Stomach (tissue), 4 donors: ENCODE results near the gene SRSF1.

ENCODE experiments used
- POLR2A ChIP-seq, 4 donors: fragments of 450-650 bp; IDR thresholded peaks; one replicate each; pipeline ENCODE4 v1.6.1; 2016; ENCODE audit warnings: antibody characterized with exemption in 4 of 4, control low read depth in 2 of 4, mild to moderate bottlenecking in 1 of 4, moderate library complexity in 1 of 4
- POLR2AphosphoS5 ChIP-seq, 3 donors: sonication (generic); formaldehyde crosslinking; IDR thresholded peaks; one replicate each; pipeline ENCODE4 v1.6.1; 2016; ENCODE audit warnings: antibody characterized with exemption in 3 of 3
- TF ChIP-seq, protein P1 (sequence below), 7 experiments: fragments of 450-650 bp in 4 of 7; fragments of 200-600 bp in 3 of 7; sonication (generic) in 3 of 7; IDR thresholded peaks; one replicate each; pipeline ENCODE4 v1.5.1; 2016 to 2019; ENCODE audit warnings: antibody characterized with exemption in 7 of 7, control low read depth in 2 of 7, mild to moderate bottlenecking in 1 of 7

- TF ChIP-seq, protein P1, sequence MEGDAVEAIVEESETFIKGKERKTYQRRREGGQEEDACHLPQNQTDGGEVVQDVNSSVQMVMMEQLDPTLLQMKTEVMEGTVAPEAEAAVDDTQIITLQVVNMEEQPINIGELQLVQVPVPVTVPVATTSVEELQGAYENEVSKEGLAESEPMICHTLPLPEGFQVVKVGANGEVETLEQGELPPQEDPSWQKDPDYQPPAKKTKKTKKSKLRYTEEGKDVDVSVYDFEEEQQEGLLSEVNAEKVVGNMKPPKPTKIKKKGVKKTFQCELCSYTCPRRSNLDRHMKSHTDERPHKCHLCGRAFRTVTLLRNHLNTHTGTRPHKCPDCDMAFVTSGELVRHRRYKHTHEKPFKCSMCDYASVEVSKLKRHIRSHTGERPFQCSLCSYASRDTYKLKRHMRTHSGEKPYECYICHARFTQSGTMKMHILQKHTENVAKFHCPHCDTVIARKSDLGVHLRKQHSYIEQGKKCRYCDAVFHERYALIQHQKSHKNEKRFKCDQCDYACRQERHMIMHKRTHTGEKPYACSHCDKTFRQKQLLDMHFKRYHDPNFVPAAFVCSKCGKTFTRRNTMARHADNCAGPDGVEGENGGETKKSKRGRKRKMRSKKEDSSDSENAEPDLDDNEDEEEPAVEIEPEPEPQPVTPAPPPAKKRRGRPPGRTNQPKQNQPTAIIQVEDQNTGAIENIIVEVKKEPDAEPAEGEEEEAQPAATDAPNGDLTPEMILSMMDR (IDR thresholded peaks at IDR 0.05), result no peak
- TF ChIP-seq POLR2AphosphoS5 (IDR thresholded peaks at IDR 0.05) (no peak), POLR2A (IDR thresholded peaks at IDR 0.05) (no peak)
Measured at GRCh38 chr17:58002154-58002948, 4.7 kb downstream of the SRSF1 start.
